OCI-LY7 (cell line): ENCODE results near the gene ADAM11. TPM values are rescaled to one million over a fixed set of nuclear protein-coding genes. Genes with fewer than 3 reads are reported as not detected.

Experiments
- BruUV-seq: library from RNA; stranded (reverse); fragments of 400-500 nt; replicated peaks from 2 replicates; lab custom pipeline; 2021; lab: Mats Ljungman, UMichigan
- CTCF ChIA-PET: fragments of 300-600 bp; sonication (Branson Sonifier 250); formaldehyde crosslinking; loops from one replicate; lab custom pipeline; 2022; ENCODE audit warnings: antibody characterized with exemption; ENCODE audit not compliant: unreplicated experiment; lab: Charles Lee
- POLR2A ChIA-PET: fragments of 300-600 bp; sonication (Branson Sonifier 250); formaldehyde crosslinking; loops from one replicate; lab custom pipeline; 2022; ENCODE audit warnings: antibody characterized with exemption; lab: Charles Lee
- DNase-seq: peaks from one replicate; pipeline ENCODE4 v3.0.0-alpha.2; 2015; ENCODE audit warnings: low spot score
- H2AFZ ChIP-seq: fragments of 200-600 bp; sonication (generic), shearing (Covaris generic); 2 replicates; pipeline ENCODE4 v1.6.1; 2014; ENCODE audit warnings: mild to moderate bottlenecking, antibody characterized with exemption, low read length, moderate library complexity
- H3K27ac ChIP-seq: fragments of 200-600 bp; sonication (generic); 2 replicates; pipeline ENCODE4 v1.5.1; 2014; ENCODE audit warnings: mixed run types, low read depth, mild to moderate bottlenecking, moderate library complexity, low read length, inconsistent platforms; ENCODE audit not compliant: poor library complexity, severe bottlenecking
- H3K36me3 ChIP-seq: fragments of 200-600 bp; sonication (generic); 2 replicates; pipeline ENCODE4 v1.6.1; 2014; ENCODE audit warnings: mild to moderate bottlenecking, antibody characterized with exemption, low read length, moderate library complexity, mixed read lengths; ENCODE audit not compliant: insufficient read depth
- H3K4me1 ChIP-seq: fragments of 200-600 bp; sonication (generic); 2 replicates; pipeline ENCODE4 v1.5.1; 2014; ENCODE audit warnings: mild to moderate bottlenecking, low read length; ENCODE audit not compliant: insufficient read depth, poor library complexity, severe bottlenecking
- H3K4me2 ChIP-seq: fragments of 200-600 bp; sonication (generic); 2 replicates; pipeline ENCODE4 v1.6.1; 2014; ENCODE audit warnings: mild to moderate bottlenecking, low read length
- H3K4me3 ChIP-seq: fragments of 200-600 bp; sonication (generic); 2 replicates; pipeline ENCODE4 v1.5.1; 2014; ENCODE audit warnings: mild to moderate bottlenecking, low read depth, low read length; ENCODE audit not compliant: poor library complexity, severe bottlenecking
- H3K79me2 ChIP-seq: fragments of 200-600 bp; sonication (generic); 2 replicates; pipeline ENCODE4 v1.6.1; 2016; ENCODE audit warnings: low read depth, mild to moderate bottlenecking, low read length, moderate library complexity, mixed read lengths; ENCODE audit not compliant: insufficient read depth
- H3K9me2 ChIP-seq: fragments of 200-600 bp; sonication (generic); 2 replicates; pipeline ENCODE4 v1.6.1; 2016; ENCODE audit warnings: mild to moderate bottlenecking, low read length, mixed read lengths; ENCODE audit not compliant: insufficient read depth
- H3K9me3 ChIP-seq: fragments of 200-600 bp; sonication (generic); 2 replicates; pipeline ENCODE4 v1.6.1; 2014; ENCODE audit warnings: mild to moderate bottlenecking, mixed run types, low read length, mixed read lengths
- H4K20me1 ChIP-seq: fragments of 200-600 bp; sonication (generic); 2 replicates; pipeline ENCODE4 v1.6.1; 2014; ENCODE audit warnings: mild to moderate bottlenecking, antibody characterized with exemption, low read length, moderate library complexity, mixed read lengths; ENCODE audit not compliant: insufficient read depth
- EZH2phosphoT487 ChIP-seq: fragments of 200-600 bp; sonication (generic); IDR thresholded peaks from 2 replicates; pipeline ENCODE4 v1.6.1; 2018; ENCODE audit warnings: low read depth, borderline replicate concordance, mild to moderate bottlenecking, mixed run types, antibody characterized with exemption, low read length, moderate library complexity, mixed read lengths
- intact Hi-C: fragments of 100-400 bp; cut with micrococcal nuclease; formaldehyde crosslinking; loops from one replicate; pipeline ENCODE4 v1.10.0; 2022; ENCODE audit not compliant: unreplicated experiment
- total RNA-seq, 2 experiments: library from RNA; depleted of rRNA in 1 of 2; stranded (reverse); fragments of >200 nt in 1 of 2; shearing (Covaris generic) in 1 of 2; gene quantifications; 2 replicates each; pipeline ENCODE4 v1.2.3, GENCODE V29; 2014 to 2022
- TF ChIP-seq, protein P1 (sequence below): fragments of 200-600 bp; sonication (generic); conservative IDR thresholded peaks from 2 replicates; pipeline ENCODE4 v1.5.1; 2014; ENCODE audit warnings: mild to moderate bottlenecking, antibody characterized with exemption, low read length, moderate library complexity, mixed read lengths

Gene ADAM11
- total RNA-seq, 2 experiments from 2014 or later, result 1.1 to 3.3 TPM

DNA sequence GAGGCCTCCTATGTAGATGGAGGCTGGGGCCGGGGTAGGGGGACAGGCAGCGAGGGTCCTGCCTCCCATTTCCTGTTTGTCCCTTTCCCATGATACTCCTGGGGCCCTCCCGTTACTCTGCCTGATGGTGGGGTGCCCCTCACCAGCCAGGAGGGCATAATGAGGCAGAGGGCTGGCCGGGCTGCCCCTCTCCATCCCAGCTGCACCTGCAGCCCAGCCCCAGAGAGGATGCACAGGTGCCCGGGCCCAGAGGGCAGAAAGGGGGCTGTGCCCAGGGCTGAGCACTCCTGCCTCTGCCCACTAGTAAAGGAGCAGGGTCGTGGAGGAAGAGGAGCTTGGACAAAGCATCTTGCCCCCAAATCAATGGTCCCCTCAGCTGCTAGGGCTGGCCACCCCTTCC lies 10.4 kb downstream of the ADAM11 start:
- no peak for TF ChIP-seq EZH2phosphoT487
- TF ChIP-seq, protein P1, sequence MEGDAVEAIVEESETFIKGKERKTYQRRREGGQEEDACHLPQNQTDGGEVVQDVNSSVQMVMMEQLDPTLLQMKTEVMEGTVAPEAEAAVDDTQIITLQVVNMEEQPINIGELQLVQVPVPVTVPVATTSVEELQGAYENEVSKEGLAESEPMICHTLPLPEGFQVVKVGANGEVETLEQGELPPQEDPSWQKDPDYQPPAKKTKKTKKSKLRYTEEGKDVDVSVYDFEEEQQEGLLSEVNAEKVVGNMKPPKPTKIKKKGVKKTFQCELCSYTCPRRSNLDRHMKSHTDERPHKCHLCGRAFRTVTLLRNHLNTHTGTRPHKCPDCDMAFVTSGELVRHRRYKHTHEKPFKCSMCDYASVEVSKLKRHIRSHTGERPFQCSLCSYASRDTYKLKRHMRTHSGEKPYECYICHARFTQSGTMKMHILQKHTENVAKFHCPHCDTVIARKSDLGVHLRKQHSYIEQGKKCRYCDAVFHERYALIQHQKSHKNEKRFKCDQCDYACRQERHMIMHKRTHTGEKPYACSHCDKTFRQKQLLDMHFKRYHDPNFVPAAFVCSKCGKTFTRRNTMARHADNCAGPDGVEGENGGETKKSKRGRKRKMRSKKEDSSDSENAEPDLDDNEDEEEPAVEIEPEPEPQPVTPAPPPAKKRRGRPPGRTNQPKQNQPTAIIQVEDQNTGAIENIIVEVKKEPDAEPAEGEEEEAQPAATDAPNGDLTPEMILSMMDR, result no peak
- Histone ChIP-seq H4K20me1 (no peaks in the 10 kb centered on the region), H3K4me3 (no peak overlapping the region), H3K9me2 (no peaks in the 10 kb centered on the region), H3K4me2 (no peak overlapping the region), H3K27ac (no peak overlapping the region), H3K9me3 (no peaks in the 10 kb centered on the region), H3K36me3 (no peaks in the 10 kb centered on the region), H2AFZ (no peak overlapping the region), H3K79me2 (no peaks in the 10 kb centered on the region), H3K4me1 (no peaks in the 10 kb centered on the region)
- ChIA-PET POLR2A (no interaction called here), CTCF (no interaction called here)
- BruUV-seq, result no TSS peak
- intact Hi-C loops, result no loop called here
- DNase-seq, result no peak

DNA sequence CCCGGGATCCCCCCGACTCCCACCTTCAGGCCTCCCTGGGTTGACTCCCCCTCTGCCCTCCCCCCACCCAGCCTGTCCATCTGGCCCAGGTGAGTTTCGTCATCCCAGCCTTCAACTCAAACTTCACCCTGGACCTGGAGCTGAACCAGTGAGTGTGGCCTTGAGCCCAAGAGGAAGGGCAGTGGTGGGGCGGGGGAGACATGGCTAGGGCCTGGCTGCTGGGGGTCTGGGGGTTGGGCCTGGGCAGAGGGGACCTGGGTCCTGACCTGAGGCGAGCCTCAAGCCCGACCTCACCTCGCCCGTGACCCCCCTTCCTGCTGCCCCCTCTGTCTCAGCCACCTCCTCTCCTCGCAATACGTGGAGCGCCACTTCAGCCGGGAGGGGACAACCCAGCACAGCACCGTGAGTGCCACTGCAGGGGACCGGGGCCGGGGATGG lies 10.9 kb downstream of the ADAM11 start:
- H3K9me3 ChIP-seq, result no peaks in the 10 kb centered on the region
- no peak for DNase-seq
- no peak overlapping the region for H3K4me3 ChIP-seq
- H4K20me1 ChIP-seq, result no peaks in the 10 kb centered on the region
- no peaks in the 10 kb centered on the region for H3K79me2 ChIP-seq
- no peaks in the 10 kb centered on the region for H3K9me2 ChIP-seq
- ChIA-PET POLR2A (no interaction called here), CTCF (no interaction called here)
- H3K4me2 ChIP-seq, result no peak overlapping the region
- H3K27ac ChIP-seq, result no peak overlapping the region
- no TSS peak for BruUV-seq
- peaks cover 3% of the 10 kb centered on the region for H3K4me1 ChIP-seq
- H2AFZ ChIP-seq, result no peak overlapping the region
- TF ChIP-seq EZH2phosphoT487, result no peak
- TF ChIP-seq, protein P1, result no peak
- no peaks in the 10 kb centered on the region for H3K36me3 ChIP-seq
- intact Hi-C loops, result no loop called here

DNA sequence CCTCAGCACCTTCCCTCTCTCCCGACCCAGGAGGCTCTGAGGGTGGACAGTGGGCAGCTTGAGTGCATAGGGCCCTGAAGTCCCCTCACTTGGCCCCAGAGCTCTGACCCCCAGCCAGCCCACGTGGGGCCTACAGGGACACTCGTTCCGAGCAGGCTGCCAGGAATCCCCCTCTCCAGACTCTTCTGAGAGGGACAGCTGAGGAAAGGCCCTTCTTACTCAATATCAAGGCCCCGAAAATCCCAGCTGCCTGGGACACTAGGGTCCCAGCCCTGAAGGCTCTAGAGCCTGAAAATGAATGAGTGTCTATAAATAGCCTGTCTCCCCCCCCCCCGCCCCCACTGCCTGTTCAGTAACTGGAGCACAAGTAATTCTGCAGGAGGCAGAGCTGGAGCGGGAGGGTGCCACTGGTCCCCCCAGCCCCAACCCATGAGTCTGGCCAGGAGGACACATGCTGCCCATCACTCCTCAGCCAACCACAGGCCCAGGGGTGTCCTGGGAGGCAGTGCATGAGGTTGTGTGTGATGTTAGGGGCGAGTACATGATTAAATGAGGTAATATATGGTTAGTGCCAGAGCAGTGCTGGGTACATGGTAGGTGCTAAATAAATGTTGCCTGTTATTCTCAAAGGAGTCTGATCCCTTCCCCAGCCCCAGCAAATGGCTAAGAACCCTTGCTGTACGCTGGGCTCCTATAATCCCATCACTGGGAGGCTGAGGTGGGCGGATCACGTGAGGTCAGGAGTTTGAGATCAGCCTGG lies 11.6 kb downstream of the ADAM11 start:
- H3K79me2 ChIP-seq, result no peaks in the 10 kb centered on the region
- no peaks in the 10 kb centered on the region for H4K20me1 ChIP-seq
- peaks cover 4% of the 10 kb centered on the region for H3K4me1 ChIP-seq
- POLR2A ChIA-PET, result no interaction called here
- H3K9me2 ChIP-seq, result no peaks in the 10 kb centered on the region
- H2AFZ ChIP-seq, result no peak overlapping the region
- TF ChIP-seq EZH2phosphoT487, result no peak
- TF ChIP-seq, protein P1, result no peak
- H3K27ac ChIP-seq, result no peak overlapping the region
- H3K4me3 ChIP-seq, result no peak overlapping the region
- no peak for DNase-seq
- H3K4me2 ChIP-seq, result no peak overlapping the region
- no peaks in the 10 kb centered on the region for H3K9me3 ChIP-seq
- intact Hi-C loops, result no loop called here
- CTCF ChIA-PET, result interaction anchor here (0.6 kb wide), 1 partner anchor 1648 kb away, joined by 3 read pairs; no protein-coding TSS in a partner anchor
- H3K36me3 ChIP-seq, result no peaks in the 10 kb centered on the region
- no TSS peak for BruUV-seq
